MM.1S (cell line): ENCODE data around the gene DHRS7C.

Source experiments
- DNase-seq: peaks from one replicate; pipeline ENCODE4 v3.0.0-alpha.2; 2015
- H2AFZ ChIP-seq: fragments of 300-600 bp; sonication (generic); 2 replicates; pipeline ENCODE4 v1.6.0; 2016; ENCODE audit warnings: antibody characterized with exemption, low read length
- H3F3A ChIP-seq: fragments of 300-600 bp; sonication (generic); 2 replicates; pipeline ENCODE4 v1.6.1; 2016; ENCODE audit warnings: mild to moderate bottlenecking, antibody characterized with exemption, low read length, moderate library complexity, mixed read lengths; ENCODE audit not compliant: insufficient read depth
- H3K27ac ChIP-seq: fragments of 300-600 bp; sonication (generic); 2 replicates; pipeline ENCODE4 v1.5.1; 2016; ENCODE audit warnings: mild to moderate bottlenecking, low read length
- H3K27me3 ChIP-seq: fragments of 300-600 bp; sonication (generic); replicated peaks from 2 replicates; pipeline ENCODE4 v1.6.0; 2016; ENCODE audit warnings: low read length; ENCODE audit not compliant: insufficient read depth
- H3K36me3 ChIP-seq: fragments of 300-600 bp; sonication (generic); replicated peaks from 2 replicates; pipeline ENCODE4 v1.6.1; 2016; ENCODE audit warnings: mild to moderate bottlenecking, low read length, mixed read lengths; ENCODE audit not compliant: insufficient read depth
- H3K4me1 ChIP-seq: fragments of 300-600 bp; sonication (generic); 2 replicates; pipeline ENCODE4 v1.6.1; 2016; ENCODE audit warnings: low read length, mixed read lengths
- H3K4me2 ChIP-seq: fragments of 300-600 bp; sonication (generic); 2 replicates; pipeline ENCODE4 v1.6.0; 2016; ENCODE audit warnings: low read depth, low read length
- H3K4me3 ChIP-seq: fragments of 300-600 bp; sonication (generic); 2 replicates; pipeline ENCODE4 v1.5.1; 2016; ENCODE audit warnings: low read length, mixed read lengths
- H3K79me2 ChIP-seq: fragments of 300-600 bp; sonication (generic); 2 replicates; pipeline ENCODE4 v1.6.1; 2016; ENCODE audit warnings: mixed run types, low read length, mixed read lengths
- H3K9ac ChIP-seq: fragments of 300-600 bp; sonication (generic); 2 replicates; pipeline ENCODE4 v1.6.1; 2016; ENCODE audit warnings: low read length, mixed read lengths
- H3K9me2 ChIP-seq: fragments of 300-600 bp; sonication (generic); replicated peaks from 2 replicates; pipeline ENCODE4 v1.6.1; 2016; ENCODE audit warnings: mild to moderate bottlenecking, low read length, mixed read lengths; ENCODE audit not compliant: insufficient read depth
- H3K9me3 ChIP-seq: fragments of 300-600 bp; sonication (generic); replicated peaks from 2 replicates; pipeline ENCODE4 v1.6.1; 2016; ENCODE audit warnings: mild to moderate bottlenecking, low read length, mixed read lengths; ENCODE audit not compliant: insufficient read depth
- H4K20me1 ChIP-seq: fragments of 300-600 bp; sonication (generic); 2 replicates; pipeline ENCODE4 v1.6.1; 2016; ENCODE audit warnings: mild to moderate bottlenecking, low read length, moderate library complexity, mixed read lengths; ENCODE audit not compliant: insufficient read depth
- EZH2 ChIP-seq: fragments of 300-600 bp; sonication (generic); optimal IDR thresholded peaks from 2 replicates; pipeline ENCODE3; 2017; ENCODE audit warnings: low read depth, mild to moderate bottlenecking, antibody characterized with exemption, low read length, mixed read lengths
- EZH2phosphoT487 ChIP-seq: fragments of 300-600 bp; sonication (generic); IDR thresholded peaks from 2 replicates; pipeline ENCODE4 v1.6.1; 2018; ENCODE audit warnings: antibody characterized with exemption, low read length
- TF ChIP-seq, protein P1 (sequence below): fragments of 300-600 bp; sonication (generic); IDR thresholded peaks from 2 replicates; pipeline ENCODE4 v1.5.1; 2016; ENCODE audit warnings: antibody characterized with exemption, low read length, mixed read lengths

DHRS7C gene

DNA sequence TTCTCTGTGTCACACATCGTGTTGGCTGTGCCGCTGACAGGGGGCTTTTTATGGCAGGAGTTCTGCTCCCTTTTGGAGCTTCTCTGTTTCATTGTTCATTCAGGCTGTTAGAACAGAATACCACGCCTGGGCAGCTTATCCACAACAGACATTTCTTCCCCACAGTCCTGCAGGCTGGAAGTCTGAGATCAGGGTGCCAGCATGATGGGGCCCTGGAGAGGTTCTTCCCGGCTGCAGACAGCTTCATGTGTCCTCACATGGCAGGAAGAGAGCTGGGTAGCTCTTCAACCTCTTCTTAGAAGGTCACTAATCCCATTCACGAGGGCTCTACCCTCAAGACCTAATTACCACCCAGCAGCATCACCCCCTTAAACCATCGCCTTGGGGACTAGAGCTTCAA, 65.1 kb downstream of the DHRS7C start:
- no peaks in the 10 kb centered on the region for H3K9me3 ChIP-seq
- H3K27me3 ChIP-seq: peaks cover 55% of the 10 kb centered on the region
- H3K9ac ChIP-seq: no peak overlapping the region
- H4K20me1 ChIP-seq: no peaks in the 10 kb centered on the region
- TF ChIP-seq, protein P1, sequence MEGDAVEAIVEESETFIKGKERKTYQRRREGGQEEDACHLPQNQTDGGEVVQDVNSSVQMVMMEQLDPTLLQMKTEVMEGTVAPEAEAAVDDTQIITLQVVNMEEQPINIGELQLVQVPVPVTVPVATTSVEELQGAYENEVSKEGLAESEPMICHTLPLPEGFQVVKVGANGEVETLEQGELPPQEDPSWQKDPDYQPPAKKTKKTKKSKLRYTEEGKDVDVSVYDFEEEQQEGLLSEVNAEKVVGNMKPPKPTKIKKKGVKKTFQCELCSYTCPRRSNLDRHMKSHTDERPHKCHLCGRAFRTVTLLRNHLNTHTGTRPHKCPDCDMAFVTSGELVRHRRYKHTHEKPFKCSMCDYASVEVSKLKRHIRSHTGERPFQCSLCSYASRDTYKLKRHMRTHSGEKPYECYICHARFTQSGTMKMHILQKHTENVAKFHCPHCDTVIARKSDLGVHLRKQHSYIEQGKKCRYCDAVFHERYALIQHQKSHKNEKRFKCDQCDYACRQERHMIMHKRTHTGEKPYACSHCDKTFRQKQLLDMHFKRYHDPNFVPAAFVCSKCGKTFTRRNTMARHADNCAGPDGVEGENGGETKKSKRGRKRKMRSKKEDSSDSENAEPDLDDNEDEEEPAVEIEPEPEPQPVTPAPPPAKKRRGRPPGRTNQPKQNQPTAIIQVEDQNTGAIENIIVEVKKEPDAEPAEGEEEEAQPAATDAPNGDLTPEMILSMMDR: no peak
- TF ChIP-seq EZH2phosphoT487: no peak
- TF ChIP-seq EZH2: no peak
- no peaks in the 10 kb centered on the region for H3F3A ChIP-seq
- no peak overlapping the region for H3K27ac ChIP-seq
- no peak for DNase-seq
- no peaks in the 10 kb centered on the region for H3K36me3 ChIP-seq
- H3K79me2 ChIP-seq: no peaks in the 10 kb centered on the region
- no peak overlapping the region for H2AFZ ChIP-seq
- H3K9me2 ChIP-seq: no peaks in the 10 kb centered on the region
- no peak overlapping the region for H3K4me2 ChIP-seq
- H3K4me1 ChIP-seq: no peaks in the 10 kb centered on the region
- no peak overlapping the region for H3K4me3 ChIP-seq

DNA sequence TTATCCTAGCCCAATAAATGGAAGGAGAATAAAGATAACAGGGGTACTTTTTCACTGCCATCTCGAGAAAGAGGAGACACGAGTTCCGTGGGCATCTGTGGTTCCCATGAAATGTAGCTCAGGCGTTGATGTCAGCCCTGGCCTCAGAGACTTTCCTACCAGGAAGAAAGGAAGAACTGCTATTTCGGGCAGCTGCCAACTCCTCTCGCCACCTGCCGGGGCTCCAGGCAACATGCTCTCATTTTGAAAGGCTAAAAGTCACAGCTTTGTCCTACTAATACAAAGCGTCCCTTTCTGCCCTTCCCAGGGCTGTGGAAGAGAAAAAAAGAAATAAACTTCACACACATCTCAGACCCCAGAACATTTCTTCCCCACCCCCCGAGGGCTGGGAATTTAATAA, 65.8 kb downstream of the DHRS7C start:
- no peaks in the 10 kb centered on the region for H4K20me1 ChIP-seq
- no peak for DNase-seq
- H2AFZ ChIP-seq: no peak overlapping the region
- no peak overlapping the region for H3K4me3 ChIP-seq
- no peak overlapping the region for H3K27ac ChIP-seq
- no peaks in the 10 kb centered on the region for H3K36me3 ChIP-seq
- no peaks in the 10 kb centered on the region for H3K4me1 ChIP-seq
- H3F3A ChIP-seq: no peaks in the 10 kb centered on the region
- H3K4me2 ChIP-seq: no peak overlapping the region
- TF ChIP-seq EZH2 (no peak), EZH2phosphoT487 (no peak)
- TF ChIP-seq, protein P1: no peak
- no peak overlapping the region for H3K9ac ChIP-seq
- peaks cover 53% of the 10 kb centered on the region for H3K27me3 ChIP-seq
- H3K9me3 ChIP-seq: no peaks in the 10 kb centered on the region
- H3K79me2 ChIP-seq: no peaks in the 10 kb centered on the region
- no peaks in the 10 kb centered on the region for H3K9me2 ChIP-seq
